ENCODE results near the gene SLC1A7.

SLC1A7 gene

DNA sequence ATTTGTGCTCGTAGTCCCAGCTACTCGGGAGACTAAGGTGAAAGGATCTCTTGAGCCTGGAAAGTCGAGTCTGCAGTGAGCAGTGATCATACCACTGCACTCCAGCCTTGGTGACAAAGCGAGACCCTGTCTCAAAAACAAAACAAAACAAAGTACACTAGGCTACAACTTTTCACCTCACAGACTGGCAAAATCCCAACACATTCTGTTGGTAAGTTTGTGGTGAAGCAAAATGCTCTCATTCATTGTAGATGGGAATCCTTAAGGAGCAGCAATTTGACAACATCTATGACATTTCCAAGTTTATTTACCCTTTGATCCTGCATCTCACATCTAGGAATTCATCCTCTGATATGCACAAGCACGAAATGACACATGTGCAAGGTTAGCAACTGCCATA is 20.2 kb upstream of the SLC1A7 start:
- TF ChIP-seq, protein P1, sequence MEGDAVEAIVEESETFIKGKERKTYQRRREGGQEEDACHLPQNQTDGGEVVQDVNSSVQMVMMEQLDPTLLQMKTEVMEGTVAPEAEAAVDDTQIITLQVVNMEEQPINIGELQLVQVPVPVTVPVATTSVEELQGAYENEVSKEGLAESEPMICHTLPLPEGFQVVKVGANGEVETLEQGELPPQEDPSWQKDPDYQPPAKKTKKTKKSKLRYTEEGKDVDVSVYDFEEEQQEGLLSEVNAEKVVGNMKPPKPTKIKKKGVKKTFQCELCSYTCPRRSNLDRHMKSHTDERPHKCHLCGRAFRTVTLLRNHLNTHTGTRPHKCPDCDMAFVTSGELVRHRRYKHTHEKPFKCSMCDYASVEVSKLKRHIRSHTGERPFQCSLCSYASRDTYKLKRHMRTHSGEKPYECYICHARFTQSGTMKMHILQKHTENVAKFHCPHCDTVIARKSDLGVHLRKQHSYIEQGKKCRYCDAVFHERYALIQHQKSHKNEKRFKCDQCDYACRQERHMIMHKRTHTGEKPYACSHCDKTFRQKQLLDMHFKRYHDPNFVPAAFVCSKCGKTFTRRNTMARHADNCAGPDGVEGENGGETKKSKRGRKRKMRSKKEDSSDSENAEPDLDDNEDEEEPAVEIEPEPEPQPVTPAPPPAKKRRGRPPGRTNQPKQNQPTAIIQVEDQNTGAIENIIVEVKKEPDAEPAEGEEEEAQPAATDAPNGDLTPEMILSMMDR (IDR thresholded peaks at IDR 0.05; ENCODE audit: borderline replicate concordance, insufficient read depth, low read depth, low read length): no peak

DNA sequence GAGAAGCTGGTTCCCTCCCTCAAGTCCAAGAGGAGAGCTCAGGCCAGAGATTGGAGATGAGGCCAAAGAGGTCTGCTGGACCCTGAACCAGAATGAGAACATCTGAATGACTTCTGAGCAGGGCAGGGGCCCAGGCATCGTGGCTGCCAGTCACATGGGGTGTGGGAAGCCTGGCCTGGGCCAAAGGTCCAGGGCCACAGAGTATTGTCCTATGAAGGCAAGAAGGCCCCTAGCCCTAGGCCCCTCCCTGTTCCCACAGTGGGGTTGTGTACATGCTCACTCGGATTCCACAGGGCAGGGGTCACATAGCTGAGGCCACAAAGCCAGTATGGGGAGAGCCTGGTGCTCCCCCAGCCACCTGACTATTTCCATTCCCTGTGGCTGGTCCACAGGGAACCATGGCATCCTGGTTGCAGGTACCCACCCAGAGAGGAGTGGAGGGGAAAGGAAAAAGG is 18.5 kb upstream of the SLC1A7 start:
- TF ChIP-seq, protein P1 (IDR thresholded peaks at IDR 0.05; ENCODE audit: borderline replicate concordance, insufficient read depth, low read depth, low read length): no peak
- no peak overlapping the region for H3K4me3 ChIP-seq (ENCODE audit: low read depth, low read length)

More for the DNA sequence above, 20.2 kb upstream of the SLC1A7 start:
- no peak overlapping the region for H3K4me3 ChIP-seq (ENCODE audit: low read depth, low read length)

DNA sequence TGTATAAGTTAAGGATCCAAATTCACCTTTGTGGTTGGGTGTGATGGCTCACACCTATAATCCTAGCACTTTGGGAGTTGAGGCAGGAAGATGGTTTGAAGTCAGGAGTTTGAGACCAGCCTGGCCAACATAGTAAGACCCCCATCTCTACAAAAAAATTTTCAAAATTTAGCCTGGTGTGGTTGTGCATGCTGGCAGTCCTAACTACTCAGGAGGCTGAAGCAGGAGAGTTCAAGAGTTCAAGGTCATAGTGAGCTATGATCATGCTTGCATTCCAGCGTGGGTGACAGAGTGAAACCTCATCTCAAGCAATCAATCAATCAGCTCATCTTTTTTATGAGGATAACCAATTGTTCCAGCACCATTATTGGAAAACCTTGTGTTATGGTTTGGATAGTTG is 16.5 kb upstream of the SLC1A7 start:
- TF ChIP-seq, protein P1 (IDR thresholded peaks at IDR 0.05; ENCODE audit: borderline replicate concordance, insufficient read depth, low read depth, low read length): no peak
- H3K4me3 ChIP-seq (ENCODE audit: low read depth, low read length): no peak overlapping the region

DNA sequence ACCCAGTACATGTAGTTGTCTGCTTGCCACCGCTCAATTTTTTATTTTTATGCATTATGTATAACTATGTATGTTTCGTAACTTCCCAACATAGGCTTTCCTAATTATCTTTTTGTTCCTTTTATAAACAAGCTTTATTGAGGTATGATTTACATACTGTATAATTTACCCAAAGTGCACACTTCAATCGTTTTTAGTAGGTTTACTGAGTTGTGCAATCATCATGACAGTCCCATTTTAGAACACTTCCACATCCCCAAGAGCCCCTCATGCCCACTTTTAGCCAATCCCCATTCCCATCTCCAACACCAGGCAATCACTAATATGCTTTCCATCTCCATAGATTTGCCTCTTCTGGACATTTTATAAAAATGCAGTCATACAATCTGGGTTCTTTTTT is 14.3 kb upstream of the SLC1A7 start:
- TF ChIP-seq, protein P1 (IDR thresholded peaks at IDR 0.05; ENCODE audit: borderline replicate concordance, insufficient read depth, low read depth, low read length): no peak
- no peak overlapping the region for H3K4me3 ChIP-seq (ENCODE audit: low read depth, low read length)

DNA sequence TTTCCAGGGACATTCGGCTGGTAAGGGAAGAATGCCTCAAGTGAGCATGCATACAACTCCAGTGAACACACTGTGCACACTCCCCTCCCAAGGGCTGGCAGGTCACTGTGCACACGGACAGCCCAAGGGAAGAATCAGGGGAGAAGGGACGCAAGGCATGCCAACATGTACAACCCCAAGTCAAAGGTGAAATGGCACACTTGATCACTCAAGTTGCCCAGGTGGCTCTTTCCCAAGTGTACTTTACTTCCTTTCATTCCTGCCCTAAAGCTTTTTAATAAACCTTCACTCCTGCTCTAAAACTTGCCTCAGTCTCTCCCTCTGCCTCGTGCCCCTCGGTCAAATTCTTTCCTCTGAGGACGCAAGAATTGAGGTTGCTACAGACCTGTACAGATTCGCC is 13.5 kb upstream of the SLC1A7 start:
- H3K4me3 ChIP-seq (ENCODE audit: low read depth, low read length): no peak overlapping the region
- TF ChIP-seq, protein P1 (IDR thresholded peaks at IDR 0.05; ENCODE audit: borderline replicate concordance, insufficient read depth, low read depth, low read length): no peak

DNA sequence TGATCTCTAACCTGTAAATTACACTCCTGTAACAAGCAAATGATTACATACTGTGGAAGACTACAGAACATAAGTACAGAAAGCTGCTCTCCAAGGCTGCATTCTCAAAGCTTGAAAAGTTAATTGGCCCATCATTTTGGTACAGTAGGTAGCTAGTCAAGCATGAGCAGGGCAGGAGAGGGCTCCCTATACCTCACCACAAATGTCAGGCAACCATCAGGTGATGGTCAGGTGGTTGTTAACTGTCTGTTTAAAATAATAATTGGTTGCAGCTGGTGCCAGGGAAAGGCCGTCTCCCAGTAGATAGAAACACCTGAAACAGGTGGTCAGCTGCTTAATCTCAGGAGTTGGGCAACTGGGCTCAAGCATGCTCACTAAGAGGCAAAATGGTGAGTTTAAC is 13.1 kb upstream of the SLC1A7 start:
- TF ChIP-seq, protein P1 (IDR thresholded peaks at IDR 0.05; ENCODE audit: borderline replicate concordance, insufficient read depth, low read depth, low read length): no peak
- H3K4me3 ChIP-seq (ENCODE audit: low read depth, low read length): no peak overlapping the region

DNA sequence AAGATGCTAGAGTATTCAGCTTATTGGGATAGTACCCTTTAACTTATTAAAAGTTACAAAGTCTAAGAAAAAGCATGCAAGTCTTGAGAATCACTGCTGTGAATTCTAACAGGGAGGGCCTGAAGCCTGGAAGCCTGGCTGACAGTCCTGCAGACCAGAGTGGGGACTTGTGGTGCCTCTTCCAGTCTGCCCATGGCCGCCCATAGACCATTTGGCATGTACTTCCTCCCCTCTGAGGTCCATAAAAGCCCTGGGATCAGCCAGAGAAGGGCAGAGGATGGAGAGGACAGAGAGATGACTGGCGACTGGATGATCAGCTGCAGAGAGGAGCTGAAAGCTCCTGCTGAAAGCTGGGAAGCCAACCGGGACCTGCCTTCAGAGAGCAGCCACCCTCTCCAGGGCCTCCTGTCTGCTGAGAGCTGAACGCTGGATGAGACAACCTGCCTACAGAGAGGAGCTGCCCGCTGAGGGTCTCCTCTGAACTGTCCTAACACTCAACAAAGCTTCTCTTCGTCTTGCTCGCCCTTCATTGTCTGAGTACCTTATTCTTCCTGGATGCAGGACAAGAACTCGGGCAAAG is 12.5 kb upstream of the SLC1A7 start:
- no peak overlapping the region for H3K4me3 ChIP-seq (ENCODE audit: low read depth, low read length)
- TF ChIP-seq, protein P1 (IDR thresholded peaks at IDR 0.05; ENCODE audit: borderline replicate concordance, insufficient read depth, low read depth, low read length): no peak

Measured in GM12875 (cell line).